ENCODE results near the gene MAGEA9B.
"Not testable (repeated sequence)": the region's sequence is repeated elsewhere in the genome, so short reads cannot be mapped to it uniquely, and the experiment has no call there.

GRCh38 chrX:149619662-149620061 is 32.4 kb upstream of the MAGEA9B start:
- not testable (repeated sequence) for TF ChIP-seq CTCF (conservative IDR thresholded peaks at IDR 0.05); ZFX (IDR thresholded peaks at IDR 0.05)

Measured in C4-2B (cell line).